Spleen (tissue), 7 donors: ENCODE data around the gene FUT3.

Experiments used
- CTCF ChIP-seq, 11 experiments: fragments of 200-600 bp in 7 of 11; fragments of 450-650 bp in 4 of 11; sonication (generic) in 4 of 11; IDR thresholded peaks in 8 of 11; conservative IDR thresholded peaks in 3 of 11; 1 replicate in 7 of 11; 2 replicates in 4 of 11; pipeline versions ENCODE4 v1.4.0 to v1.8.0; 2016 to 2021; ENCODE audit warnings: antibody characterized with exemption in 11 of 11, inconsistent platforms in 4 of 11, mild to moderate bottlenecking in 1 of 11
- POLR2A ChIP-seq, 3 donors: fragments of 450-650 bp; IDR thresholded peaks; one replicate each; pipeline ENCODE4 v1.5.1; 2017; ENCODE audit warnings: antibody characterized with exemption in 3 of 3, mild to moderate bottlenecking in 1 of 3
- POLR2AphosphoS5 ChIP-seq, 3 donors: sonication (generic); formaldehyde crosslinking; IDR thresholded peaks; one replicate each; pipeline ENCODE4 v1.5.1; 2017; ENCODE audit warnings: antibody characterized with exemption in 3 of 3
- donor health status: DM: no; HTN: no; CAD: no; lungs with moderate emphysema.
- donor health status: DM: no; HTN: no; CAD: no.
- donor health status: DM: no; HTN: no; CAD: no.

- TF ChIP-seq POLR2AphosphoS5 (IDR thresholded peaks at IDR 0.05) (no peak), CTCF (IDR thresholded peaks at IDR 0.05 in 8 of 11, conservative IDR thresholded peaks at IDR 0.05 in 3 of 11) (no peak), POLR2A (IDR thresholded peaks at IDR 0.05) (no peak)
Observed at GRCh38 chr19:5863030-5863665, 11.9 kb upstream of the FUT3 start.
